HG02571 (cell line): ENCODE data around the gene TLN1.

Experiments used
- ATAC-seq: cut with Tn5 transposase; IDR thresholded peaks from one replicate; pipeline ENCODE4 v1.9.1; 2021; ENCODE audit warnings: mild to moderate bottlenecking, moderate library complexity; ENCODE audit not compliant: unreplicated experiment

The TLN1 gene, protein sequence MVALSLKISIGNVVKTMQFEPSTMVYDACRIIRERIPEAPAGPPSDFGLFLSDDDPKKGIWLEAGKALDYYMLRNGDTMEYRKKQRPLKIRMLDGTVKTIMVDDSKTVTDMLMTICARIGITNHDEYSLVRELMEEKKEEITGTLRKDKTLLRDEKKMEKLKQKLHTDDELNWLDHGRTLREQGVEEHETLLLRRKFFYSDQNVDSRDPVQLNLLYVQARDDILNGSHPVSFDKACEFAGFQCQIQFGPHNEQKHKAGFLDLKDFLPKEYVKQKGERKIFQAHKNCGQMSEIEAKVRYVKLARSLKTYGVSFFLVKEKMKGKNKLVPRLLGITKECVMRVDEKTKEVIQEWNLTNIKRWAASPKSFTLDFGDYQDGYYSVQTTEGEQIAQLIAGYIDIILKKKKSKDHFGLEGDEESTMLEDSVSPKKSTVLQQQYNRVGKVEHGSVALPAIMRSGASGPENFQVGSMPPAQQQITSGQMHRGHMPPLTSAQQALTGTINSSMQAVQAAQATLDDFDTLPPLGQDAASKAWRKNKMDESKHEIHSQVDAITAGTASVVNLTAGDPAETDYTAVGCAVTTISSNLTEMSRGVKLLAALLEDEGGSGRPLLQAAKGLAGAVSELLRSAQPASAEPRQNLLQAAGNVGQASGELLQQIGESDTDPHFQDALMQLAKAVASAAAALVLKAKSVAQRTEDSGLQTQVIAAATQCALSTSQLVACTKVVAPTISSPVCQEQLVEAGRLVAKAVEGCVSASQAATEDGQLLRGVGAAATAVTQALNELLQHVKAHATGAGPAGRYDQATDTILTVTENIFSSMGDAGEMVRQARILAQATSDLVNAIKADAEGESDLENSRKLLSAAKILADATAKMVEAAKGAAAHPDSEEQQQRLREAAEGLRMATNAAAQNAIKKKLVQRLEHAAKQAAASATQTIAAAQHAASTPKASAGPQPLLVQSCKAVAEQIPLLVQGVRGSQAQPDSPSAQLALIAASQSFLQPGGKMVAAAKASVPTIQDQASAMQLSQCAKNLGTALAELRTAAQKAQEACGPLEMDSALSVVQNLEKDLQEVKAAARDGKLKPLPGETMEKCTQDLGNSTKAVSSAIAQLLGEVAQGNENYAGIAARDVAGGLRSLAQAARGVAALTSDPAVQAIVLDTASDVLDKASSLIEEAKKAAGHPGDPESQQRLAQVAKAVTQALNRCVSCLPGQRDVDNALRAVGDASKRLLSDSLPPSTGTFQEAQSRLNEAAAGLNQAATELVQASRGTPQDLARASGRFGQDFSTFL (N-terminal part only)

DNA sequence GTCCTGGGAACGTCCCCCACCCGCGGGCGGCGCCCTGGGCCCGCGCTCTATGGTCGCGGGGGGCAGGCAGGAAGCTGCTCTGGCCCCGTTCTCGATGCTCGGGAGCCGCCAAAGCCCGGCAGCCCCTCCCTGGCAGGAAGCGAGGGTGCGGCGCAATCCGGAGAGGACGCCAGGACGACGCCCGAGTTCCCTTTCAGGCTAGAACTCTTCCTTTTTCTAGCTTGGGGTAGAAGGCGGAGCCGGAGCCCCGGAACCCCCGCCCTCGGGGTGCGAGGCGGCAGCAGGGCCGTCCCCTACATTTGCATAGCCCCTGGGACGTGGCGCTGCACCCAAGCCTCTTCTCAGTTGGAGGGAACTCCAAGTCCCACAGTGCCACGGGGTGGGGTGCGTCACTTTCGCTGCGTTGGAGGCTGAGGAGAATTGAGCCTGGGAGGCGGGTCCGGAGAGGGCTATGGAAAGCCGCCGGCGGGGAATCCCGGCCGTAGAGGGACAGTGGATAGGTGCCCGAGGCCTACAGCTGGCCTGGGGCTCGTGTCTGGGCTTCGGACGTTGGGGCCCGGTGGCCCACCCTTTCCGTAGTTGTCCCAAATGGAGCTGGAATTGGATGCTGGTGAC is at the start of gene TLN1, which contains the start of gene CREB3:
TLN1 (minus strand) TSS at position 11 of the 615 bp plus-strand sequence. CDS start 6,501 bp downstream, outside the sequence.
CREB3 (plus strand) TSS at position 482 of the 615 bp plus-strand sequence; CDS start at position 589, 107 bp downstream.
- ATAC-seq = peak; percentile 76

DNA sequence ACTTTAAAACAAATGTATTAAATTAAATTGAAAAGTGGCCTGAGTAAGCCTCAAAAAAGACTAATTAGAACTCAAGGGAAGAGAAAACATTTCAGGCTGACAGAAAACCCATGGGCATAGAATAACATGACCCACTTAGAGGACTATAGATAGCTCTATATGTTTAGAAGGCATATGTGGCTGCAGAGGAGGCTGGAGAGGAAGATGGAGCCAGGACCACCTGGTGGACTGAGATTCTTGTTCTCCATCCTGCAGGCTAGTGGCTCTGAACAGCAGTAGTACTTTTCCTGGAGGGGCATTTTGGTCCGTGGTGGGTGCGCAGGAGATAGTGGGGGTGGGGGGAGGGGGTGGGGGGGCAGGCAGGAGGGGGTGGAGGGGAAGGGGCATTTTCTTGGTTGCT is 49.1 kb upstream of the TLN1 start:
- no peak for ATAC-seq

DNA sequence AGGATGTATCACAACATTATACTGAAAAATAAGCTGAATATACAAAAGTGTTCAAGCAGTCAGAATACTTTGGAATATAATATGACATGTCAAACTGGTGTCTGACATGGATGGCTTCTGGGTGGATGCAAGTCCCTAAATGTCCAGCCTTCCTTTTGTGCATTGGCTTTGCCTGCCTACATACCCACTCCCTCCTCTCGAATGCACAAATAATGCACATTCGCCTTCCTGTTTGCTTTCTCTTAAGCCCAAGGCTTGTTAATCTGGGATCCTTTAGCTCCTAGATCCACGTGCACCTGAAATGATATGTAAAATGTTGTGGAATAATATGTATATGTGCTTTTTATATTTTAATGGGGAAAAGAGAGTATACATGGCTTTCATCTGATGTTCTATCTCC is 46.5 kb upstream of the TLN1 start:
- no peak for ATAC-seq

DNA sequence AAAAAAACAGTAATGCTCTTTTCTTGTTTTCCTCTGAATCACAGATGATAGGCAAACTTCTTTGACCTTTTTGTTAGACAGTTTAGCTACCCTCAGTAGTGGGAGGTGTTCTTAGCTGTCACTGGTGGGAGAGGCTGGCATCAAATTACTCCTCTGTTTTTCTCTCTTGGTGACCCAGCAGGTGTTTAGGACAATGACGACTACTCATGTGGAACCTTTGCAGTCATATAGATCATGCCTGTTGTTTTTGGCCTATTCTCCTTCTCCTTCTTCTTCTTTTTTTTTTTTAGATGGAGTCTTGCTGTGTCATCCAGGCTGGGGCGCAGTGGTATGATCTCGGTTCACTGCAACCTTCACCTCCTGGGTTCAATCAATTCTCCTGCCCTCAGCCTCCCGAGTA is 44.0 kb upstream of the TLN1 start:
- ATAC-seq = no peak

DNA sequence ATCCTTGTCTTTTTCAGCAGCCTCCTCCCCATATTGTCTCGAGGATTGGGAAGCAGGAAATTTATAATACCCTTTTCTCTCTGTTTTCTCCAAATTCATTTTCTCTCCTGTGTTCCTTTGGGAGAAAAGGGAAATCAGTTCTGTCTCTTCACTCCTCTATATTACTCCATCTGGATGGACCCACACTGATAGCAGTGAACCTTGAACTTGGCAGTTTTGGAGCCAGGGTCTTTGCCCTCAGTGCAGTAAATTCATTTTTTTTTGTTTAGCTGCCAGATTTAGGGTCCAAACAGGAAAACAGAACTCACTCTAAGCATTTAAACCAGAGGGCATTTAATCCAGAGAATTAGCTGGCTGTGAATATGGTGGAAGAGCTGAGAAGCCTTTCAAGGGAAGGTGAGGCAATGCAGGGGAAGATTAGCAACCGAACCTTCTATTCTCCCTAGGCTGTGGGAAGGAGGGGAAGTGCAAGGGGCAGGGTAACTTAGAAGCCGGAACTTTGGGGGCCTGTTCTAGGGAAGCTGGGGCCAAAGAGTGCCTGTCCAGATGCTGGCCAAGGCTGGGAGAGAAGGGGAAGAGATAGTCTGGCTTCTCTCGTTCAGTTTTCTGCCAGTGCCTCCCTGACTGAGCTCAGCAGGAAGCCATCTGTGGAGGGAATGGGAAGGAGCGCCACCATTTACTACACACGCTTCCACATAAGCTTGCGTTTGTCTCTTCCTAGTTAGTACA is 43.1 kb upstream of the TLN1 start:
- ATAC-seq = no peak

DNA sequence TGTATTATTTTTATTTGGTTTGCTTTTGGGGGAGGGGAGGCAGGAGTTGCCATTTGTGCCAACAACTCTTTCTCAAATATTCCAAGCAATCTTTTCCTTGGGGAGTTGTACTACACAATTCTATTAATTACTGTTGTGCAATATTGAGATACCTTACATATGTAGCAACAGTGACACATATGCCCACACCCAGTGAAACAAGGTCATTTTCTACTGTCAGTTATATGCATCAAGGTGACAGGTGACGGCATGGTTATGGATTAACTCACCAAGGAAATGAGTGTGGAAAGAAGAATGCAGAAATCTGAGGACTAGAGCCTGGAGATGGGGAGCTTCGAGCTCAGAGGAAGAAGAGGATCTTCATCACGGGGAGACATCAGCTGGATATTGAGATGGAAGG is 39.9 kb upstream of the TLN1 start:
- ATAC-seq = no peak

DNA sequence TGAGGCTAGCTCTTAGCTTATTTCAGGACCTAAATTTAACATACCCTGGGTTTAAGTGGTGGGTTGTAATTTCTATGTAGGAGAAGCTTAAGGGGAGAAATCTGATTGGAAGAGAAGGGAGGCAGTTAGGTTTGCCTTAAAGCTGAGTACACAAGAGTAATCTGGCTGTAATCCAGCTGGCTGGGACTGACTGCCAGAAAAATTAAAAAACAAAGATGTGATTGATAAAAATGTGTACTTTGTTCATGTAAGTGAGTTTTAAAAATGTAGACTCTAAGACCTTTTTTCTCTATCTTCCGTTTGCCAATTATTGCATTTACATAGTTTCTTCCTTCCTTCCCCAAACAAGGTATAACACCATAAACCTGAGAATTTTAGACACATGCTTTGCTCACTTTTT is 39.5 kb upstream of the TLN1 start:
- ATAC-seq = no peak

DNA sequence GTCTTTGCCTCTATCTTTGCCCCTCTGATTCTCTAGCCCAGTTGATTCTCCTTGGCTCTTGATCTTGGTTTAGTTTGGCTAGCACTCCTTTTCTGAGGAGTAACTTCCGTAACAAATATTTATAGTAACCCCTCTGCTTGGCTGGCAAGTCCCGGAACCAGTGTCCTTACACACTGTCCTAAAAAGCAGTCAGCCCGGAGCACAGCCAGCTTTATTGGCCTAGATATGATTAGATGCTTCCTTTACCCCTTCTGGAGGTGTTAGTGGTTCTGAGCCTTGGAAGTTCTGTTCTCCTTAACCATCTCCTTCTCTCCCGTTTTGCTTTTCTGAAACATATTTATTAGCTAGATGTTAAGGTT is 39.1 kb upstream of the TLN1 start:
- no peak for ATAC-seq

DNA sequence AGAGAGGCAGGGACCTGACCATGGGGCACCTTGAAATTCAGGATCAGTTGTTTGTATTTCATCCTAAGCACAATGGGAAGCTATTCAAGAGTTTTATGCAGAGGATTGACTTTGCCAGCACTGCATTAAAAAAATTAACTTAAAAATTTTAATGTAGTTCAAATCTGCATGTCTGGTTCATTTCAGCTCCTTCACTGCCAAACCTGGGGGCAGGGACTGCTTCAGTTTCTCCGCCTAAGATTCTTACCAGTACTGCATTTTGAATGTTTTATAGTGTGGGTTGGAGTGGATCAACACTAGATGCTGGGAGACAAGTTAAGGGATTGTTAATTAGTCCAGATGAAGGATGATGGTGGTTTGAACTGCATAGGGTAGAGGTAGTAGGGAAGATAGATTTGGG is 37.8 kb upstream of the TLN1 start:
- ATAC-seq = no peak

DNA sequence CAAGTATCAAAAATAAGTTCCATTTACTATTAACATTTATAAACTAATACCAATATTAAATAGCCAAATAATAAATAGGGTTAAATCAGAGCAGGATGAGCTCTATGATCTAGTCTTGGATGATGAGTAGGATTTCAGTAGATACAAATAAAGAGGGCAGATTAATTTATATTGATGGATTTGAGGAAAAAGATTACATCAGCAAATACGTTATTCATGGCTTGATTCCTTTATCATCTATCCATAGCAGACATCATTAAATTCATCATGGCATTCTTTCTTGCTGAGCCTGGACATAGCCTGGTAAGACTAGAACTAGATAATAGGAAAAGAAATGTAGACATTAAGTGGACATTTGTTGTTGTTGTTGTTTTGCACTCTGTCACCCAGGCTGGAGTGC is 35.5 kb upstream of the TLN1 start:
- no peak for ATAC-seq

DNA sequence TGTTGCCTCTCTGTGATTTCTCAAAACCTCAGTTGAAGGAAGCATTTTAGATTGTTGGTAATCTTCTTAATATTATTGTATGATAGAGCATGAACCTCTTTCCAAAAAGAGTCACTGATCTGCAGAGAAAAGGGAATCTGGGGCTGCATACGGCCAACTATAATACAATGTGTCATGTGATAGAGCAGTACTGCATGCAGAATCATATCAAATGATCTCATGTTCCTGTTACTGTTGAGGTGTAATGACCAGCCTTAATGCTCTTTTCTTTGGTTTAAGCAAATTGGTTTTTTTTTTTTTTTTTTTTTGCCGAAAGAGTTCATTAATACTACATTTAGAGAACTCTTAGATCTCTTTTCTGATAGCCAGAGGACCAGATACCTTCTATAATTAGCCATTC is 35.0 kb upstream of the TLN1 start:
- no peak for ATAC-seq

DNA sequence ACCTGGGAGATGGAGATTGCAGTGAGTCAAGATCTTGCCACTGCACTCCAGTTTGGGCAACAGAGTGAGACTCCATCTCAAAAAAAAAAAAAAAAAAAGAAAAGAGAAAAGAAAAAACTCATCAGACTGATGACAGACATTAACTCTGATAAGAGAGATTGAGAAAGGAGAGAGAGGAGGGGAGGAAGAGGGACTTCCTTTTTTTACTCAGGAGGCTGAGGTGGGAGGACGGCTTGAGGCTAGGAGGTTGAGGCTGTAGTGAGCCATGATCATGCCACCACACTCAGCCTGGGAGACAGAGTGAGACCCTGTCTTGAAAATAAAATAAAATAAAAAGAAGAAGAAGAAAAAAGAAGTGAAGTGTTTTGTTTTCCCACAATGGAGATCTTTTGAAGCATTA is 31.8 kb upstream of the TLN1 start:
- ATAC-seq = no peak

DNA sequence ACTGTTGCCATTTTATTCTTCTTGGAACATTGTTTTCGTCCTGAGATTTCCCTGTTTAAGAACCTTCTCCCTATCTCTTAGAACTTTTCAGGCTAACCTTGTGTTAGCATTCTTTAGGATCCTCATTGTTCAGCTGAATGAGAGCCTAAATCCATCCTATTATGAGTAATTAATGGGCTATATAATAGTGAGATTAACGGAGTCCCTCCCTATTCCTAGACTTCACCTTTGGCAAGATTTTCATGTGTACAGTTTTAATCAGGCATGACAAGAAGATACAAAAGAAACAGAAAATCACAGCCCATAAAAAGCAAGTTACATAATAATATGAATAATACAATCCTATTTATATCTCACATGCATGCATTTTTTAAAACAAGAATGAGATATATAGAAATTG is 31.2 kb upstream of the TLN1 start:
- ATAC-seq = no peak

DNA sequence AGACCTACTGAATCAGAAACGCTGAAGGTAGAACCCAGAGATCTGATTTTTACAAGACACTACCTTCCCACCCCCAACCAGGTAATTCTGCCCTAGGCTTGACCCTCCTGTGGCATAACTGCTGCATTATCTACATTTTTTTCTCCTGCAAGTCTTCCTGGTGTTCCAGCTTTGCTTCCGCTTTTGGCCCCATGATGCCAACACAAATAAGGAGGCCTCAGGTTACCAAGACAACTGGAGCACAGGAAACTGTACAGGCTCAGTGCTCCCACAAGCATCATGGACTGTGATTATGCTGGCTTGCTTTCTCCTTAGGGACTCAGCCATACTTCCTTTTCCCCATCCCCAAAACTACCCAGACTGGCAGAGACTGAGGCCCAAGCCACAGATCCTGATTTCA is 28.7 kb upstream of the TLN1 start:
- no peak for ATAC-seq

DNA sequence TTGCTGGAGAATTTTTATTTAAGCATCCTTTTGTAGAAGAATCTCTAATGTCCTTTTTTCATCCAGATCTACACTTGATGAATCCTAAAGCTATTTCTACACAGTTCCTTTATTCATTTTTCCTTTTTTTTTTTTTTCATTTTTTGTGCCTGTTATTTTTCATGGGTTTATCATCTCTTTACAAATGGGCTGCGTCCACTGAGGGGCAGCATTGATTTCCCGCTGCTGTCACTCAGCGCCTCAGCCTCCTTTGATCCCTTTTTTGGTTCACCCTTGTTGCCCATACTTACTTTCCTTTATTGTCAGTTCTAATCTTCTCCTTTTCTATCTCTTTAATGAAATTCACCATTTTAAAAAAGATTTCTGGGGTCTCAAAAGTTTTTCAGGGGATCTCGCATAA is 27.8 kb upstream of the TLN1 start:
- ATAC-seq = no peak

DNA sequence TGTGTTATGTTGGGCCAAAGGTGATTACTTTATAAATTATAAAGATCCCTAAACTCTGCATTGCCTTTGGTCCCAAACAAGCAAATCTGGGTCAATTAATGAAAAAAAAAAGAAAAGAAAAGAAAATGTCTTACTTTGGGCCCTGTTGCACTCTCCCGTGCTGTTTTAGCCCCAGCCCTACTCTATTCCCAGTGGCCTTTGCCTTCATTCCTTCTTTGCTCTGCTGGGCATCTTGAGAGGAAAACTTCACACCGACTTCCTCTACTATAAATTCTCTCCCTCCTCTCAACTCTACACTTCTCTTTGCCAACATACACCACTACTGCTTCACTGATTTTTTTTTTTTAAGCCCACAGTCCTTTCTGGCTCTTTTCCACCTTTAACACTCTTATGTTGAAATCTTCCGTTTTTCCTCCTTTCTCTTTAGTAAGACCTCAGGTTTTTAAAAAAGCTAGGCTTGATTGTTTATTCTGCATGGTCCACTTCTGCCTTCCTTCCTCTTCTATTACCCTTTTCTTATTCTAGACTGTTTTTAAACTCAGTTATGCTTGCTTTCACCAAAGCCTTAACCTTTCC is 26.6 kb upstream of the TLN1 start:
- no peak for ATAC-seq

DNA sequence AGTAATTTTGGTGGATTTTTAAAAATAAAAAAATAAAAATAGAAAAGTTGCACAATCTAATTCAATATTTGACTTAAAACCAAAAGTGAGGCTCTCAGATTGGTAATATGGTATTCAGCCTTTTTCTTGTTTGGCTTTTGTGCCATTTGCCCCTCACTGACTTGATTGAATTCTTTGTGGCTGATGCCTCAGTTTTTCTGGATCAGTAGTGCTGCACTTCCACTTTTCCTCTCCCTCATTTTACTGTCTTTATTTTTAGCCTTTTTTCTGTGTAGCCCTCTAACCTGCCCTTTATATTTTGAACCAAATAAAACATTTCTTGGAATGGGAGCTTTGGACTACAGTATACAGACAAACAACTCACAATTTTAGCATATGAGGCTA is 25.9 kb upstream of the TLN1 start:
- no peak for ATAC-seq

DNA sequence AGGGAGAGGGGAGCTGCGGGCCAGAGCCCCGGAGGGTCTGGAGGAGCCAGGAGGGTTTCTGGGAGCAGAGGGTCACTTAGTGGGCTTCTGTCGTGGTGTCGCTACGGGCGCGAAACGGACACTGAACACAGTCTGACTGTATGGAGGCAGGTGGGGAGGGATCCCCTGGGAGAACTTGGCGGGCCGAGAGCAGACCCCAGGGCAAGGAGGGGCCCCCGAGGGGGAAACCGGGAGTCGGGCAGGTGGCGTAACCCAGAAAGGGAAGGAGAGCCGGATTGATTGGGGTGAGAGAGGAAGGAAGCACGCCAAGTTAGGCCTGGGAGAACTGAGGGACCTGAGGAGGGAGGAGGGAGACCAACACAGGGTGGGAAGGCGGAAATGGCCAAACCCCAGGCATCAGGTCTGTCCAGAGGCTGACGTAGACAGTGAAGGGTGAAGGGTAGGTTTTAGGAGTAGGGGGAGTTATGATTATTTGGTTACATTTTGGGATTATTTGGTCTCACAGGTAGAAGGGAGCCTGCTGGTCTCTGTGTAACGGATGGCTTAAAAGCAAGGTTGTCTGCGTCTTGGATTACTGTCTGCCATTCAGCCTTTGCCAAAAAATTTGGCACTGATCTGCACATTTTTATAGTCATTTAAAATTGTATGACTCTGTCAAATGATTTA is 25.4 kb upstream of the TLN1 start:
- ATAC-seq = peak; percentile 39
